ENCODE measurements around the gene RAB12.

- TF ChIP-seq CTCF (IDR thresholded peaks at IDR 0.05) (no peak), POLR2A (IDR thresholded peaks at IDR 0.05) (no peak)
Measured at GRCh38 chr18:8620845-8621244, 11.6 kb downstream of the RAB12 start.

All from esophagus squamous epithelium (tissue), 4 donors.